Embryonic facial prominence (tissue), 1 donor: Measurements from ENCODE around the gene ARHGAP24.
"Not testable (repeated sequence)": the region's sequence is repeated elsewhere in the genome, so short reads cannot be mapped to it uniquely, and the experiment has no call there.

Source experiments
- DNase-seq: peaks from one replicate; pipeline ENCODE4 v3.0.0-alpha.2; 2016; ENCODE audit errors: extremely low spot score

ARHGAP24 gene

DNA sequence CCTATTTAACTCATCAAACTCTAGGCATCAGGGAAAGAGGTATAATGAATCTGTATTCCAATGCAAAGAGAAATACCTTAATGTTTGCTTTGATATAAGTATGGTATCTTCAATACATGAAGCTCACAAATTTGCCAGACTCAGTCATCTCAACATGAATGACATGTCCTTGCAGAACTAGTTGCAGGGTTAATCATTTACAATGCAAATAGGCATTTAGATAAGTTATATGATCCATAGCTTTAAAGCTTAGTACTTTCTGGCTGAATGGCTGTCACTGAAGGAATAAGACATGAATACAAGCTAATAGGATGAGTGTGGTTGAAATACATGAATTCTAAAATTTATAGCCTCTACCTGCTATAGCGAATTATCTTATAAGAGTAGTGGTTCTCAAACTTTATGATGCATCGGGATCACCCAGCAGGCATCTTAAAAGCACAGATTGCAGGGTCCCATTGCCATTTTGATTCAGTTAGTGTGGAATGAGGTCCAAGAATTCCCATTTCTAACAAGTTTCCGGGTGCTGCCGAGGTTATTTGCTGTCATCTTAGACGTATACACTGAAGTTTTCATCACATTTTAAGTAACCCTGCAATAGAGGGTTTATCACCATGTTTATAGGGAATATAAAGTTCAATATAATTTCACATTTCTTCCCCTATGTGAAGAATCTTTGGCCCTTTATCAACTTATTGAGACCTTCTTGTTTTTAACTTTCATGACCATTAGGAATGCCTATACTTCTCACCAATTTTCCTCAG lies 439.2 kb downstream of the ARHGAP24 start:
- DNase-seq: no peak

DNA sequence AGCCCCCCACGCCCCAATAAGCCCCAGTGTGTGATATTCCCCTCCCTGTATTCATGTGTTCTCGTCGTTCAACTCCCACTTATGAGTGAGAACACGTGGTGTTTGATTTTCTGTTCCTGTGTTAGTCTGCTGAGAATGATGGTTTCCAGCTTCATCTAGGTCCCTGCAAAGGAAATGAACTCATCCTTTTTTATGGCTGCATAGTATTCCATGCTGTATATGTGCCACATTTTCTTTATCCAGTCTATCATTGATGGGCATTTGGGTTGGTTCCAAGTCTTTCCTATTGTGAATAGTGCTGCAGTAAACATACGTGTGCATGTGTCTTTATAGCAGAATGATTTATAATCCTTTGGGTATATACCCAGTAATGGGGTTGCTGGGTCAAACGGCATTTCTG lies 440.6 kb downstream of the ARHGAP24 start:
- not testable (repeated sequence) for DNase-seq

DNA sequence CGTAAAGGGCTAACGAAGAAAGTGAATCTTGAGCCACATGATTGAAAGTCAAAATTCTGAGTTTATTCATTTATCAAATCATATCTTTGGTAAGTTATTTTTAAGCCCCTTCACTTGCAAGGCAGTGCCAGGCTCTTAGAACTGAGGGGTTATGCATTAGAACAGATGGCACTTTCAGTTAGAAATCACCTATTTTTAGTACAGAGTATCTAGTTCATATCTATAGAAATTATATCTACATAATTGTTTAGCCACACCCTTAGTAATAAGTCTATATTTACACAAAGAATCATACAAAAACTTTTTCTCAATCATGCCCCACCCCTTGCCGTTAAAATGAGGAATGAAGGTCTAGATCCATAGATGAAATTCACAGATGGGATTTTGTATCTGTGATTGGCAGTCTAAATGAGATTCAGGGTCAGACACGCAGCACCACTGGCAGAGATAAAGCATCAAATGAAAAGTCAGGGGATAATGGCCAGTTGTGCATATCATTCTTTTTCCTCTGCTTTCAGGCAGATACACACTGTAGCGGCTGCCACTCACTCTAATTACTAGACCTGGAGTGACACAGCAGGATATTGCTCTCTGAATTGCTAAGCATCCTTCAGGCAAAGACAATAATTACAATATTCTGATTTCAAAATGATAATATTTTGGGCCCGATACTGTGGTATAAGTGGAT lies 444.4 kb downstream of the ARHGAP24 start:
- no peak for DNase-seq

DNA sequence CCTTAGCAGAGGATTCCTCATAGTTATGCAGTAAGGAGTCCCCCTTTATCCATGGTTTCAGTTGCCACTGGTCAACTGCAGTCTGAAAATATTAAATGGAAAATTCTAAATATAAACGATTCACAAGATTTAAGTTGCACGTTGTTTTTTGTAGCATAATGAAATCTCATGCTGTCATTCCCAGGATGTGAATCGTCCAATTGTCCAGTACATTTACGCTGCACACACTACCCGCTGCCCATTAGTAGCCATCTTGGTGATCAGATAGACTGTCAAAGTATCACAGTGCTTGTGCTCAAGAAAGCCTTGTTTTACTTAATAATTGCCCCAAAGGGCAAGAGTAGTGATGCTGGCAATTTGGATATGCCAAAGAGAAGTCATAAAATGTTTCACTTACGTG lies 450.1 kb downstream of the ARHGAP24 start:
- DNase-seq: no peak

DNA sequence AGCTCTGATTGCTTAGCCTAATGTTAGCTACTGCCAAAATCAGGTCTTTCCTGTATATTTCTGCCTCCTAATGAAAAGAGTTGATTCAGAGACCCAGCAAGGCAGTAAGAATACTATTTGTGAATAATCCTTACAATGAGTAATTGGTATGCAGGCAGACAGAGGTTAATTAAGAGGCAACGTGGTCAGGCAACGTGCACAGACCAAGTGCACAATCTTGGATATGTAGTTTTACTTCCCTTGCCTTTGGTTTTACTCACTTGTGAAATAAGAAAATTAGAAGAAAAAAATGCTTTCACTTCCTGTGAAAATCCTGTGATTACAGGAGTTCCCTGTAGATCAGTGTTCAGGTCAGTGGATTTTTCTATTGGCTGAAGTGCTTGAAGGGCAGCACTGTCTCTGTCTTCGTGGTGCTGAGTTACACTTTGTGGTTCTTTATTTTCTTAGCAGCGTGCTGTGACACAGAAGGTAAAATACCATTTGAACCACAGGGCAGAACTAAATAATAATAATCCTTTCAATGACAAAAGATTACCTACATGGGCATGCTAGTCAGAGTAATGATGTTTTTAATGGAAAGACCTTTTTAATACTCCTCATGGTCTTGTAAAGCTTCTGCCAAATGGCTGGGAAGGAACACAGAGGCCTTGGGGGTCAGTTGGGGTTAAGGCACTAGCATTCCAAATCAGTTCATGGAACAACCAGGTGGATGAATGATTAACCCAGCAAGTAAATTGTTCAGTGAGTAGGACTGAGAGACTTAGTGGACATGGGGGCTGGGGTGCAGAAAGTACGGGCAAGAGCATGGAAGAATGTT lies 454.0 kb downstream of the ARHGAP24 start:
- DNase-seq: no peak

DNA sequence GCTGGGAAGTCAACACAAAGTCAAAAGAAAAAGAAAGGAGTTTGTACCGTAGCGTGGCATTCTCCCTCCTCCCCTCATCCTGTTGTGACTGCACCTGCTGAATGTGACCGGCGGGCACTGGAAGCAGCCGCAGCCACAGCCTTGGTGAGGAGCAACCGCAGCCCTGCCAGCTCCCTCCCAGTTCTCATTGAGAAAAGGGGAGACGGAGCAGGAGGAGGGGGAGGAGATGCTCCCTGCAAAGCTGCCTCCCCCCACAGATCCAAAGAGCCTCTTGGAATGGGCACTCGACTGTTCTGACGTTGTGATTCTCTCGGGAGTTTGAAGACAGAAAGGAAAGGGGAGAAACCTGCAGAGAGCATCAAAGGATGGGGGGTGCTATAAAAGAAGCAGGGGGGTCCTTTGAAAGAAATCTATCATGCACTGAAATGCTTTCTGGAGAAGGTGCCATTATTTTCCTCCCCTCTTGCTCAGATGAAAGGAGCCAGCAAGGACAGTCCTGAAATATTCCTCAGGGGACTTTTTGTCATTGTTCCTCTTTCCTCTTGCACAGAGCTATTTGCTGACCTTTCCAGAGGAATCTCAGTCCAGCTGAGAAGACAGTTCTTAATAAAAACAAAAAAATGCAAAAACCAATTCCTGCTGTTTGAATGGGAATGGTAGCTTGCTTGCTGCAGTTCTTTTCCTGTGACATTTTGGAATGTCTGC lies 455.2 kb downstream of the ARHGAP24 start:
- no peak for DNase-seq

DNA sequence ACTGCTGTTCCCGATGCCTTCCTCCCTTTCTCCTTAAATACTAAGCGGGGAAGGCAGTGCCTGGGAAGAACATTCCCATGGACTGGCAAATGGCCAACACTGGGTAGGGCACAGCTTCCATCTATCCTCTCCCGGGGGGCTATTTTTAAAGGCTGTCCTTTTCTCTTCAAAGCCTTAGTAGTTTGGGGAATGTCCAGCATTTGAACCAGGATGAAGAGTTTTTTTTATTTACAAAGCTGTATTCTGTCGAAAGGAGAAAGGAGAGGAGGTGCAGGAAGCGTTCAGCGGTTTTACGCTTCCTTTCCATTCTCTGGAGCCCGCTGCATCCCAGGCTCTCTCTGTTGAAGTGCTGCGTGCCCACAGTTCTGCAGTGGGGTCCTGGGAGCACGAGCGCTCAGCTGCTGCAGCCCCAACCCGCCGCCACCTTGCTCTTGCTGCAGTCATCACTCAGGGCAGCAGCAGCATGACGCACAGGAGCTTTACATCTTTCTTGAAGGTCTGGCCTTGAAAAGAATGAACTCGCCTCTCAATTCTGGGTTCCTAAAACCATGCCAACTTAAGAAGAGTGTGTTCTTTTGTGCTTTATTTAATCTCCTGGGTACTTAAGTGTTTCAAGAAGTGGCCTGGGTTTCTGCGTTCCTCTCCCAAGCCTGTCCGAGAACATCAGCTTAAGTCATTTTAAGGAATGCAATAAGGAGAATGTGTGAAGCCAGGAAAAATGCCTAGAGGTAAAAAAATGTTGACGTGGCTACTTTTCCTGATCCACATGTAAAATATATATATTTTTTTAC lies 457.7 kb downstream of the ARHGAP24 start:
- no peak for DNase-seq

DNA sequence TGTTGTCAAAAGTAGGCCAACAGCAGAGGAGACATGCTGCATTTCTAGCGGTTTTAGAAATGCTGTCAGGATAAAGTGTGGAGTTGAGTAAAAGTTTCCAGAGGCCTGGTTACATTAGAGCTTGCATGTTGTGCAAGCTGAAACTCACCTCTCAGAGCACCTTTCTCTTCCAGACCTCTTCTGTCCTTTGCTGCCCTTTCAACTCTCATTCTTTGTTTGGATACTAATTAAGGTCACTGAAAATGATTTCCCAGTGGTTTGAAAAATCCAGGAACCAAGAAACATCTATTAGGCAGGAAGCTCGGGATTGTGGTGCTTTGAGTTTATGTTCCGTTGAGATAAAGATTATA lies 458.3 kb downstream of the ARHGAP24 start:
- DNase-seq: no peak

DNA sequence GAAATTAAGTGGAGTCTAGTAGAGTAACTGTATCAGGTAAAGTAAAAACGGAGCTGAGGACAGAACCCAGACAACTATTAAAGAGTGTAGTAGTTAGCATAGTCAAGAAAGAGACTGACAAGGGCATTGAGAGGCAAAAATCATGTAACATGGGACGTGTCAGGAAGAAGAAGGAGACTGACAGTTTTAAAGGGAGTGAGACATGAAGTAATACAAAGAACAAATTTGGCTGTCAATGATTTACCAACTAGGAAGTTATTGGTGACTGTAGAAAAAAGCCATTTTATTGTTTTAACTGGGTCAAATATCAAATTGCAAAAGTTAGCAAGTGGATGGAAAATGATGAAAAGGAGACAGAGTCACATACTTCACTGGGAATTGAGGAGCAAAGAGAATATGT lies 462.6 kb downstream of the ARHGAP24 start:
- DNase-seq: no peak

DNA sequence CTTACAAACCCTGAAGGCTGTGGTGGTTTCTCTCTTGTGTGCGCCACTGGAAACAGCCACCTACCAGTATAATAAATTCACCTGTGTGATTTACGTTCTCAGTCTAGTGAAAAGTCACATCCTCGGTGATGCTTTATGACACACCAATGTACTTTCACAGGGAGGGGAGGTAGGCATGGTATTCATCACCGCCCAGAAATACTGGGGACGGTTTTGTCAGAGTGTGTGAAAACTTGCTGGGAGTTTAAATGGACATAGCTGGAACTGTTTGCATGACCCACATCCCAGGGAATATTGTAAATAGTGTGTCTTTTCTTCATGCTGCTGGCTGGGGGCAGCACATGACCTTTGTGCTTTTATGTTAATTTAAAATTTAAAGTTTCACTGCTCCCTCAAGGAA lies 463.1 kb downstream of the ARHGAP24 start:
- DNase-seq: no peak

DNA sequence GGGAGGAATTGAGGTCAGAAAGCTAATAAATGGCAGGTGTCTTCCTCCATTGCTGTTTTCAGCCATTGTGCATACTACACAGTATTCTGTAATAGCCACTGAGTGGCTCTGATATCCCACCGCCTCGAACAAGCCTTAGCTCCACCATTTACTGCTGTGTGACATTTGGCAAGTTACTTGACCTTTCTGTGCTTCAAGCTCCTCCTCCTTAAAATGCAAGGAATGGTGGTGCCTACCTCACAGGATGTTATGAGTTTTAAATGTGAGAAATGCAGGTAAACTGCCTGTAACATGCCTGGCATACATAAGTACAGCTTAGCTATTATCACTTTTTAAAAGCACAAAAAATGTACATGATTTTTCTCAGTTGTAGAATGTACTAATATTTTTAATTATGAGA lies 464.0 kb downstream of the ARHGAP24 start:
- no peak for DNase-seq

DNA sequence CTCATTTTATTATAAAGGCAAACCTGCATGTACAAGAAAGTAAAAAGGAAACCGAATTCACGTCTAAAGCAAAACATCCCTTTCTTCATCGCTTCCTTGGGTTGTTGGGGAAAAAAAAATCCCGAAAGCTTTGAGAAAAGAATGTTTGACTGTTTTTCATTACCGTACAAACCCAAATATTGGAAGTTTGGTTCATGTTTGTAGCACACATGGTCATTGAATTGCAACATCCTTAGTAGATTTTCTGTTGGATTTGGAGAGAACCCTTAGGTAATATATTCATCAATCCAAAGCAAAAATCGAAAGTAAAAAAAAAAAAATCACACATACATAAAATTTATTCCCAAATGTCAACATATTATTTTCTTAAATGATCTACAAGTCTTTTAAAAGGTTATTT lies 464.6 kb downstream of the ARHGAP24 start:
- no peak for DNase-seq

DNA sequence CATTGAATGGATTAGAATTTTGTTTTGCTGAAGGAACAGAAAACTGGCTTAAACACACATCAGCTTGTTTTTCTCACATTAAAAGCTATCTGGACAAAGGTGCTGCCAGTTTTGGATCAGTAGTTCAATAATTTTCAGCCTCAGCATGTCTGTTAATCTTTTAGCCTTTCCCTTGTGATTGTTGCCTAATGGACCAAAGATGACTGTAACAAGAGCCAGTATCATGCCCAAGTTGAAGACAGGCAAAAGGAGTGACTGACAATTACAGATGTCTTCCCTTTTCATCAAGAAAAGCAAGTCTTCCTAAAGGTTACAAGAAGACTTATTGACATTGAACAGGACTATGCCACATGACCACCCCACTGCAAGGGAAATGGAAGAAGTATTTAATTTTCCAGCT lies 465.2 kb downstream of the ARHGAP24 start:
- DNase-seq: no peak

DNA sequence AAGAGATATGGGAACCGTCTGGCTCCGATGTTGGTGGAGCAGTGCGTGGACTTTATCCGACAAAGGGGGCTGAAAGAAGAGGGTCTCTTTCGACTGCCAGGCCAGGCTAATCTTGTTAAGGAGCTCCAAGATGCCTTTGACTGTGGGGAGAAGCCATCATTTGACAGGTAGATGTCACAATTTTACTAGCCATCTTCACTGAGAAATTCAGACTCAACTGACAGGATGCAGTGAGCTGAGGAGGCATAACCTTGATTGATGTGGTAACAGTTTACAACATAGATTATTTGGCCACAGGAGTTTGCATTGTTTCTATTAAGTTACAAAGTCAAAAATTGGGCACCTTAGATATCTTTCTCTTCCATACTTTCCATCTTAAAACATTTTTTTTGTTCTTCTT lies 467.2 kb downstream of the ARHGAP24 start:
- DNase-seq: no peak

DNA sequence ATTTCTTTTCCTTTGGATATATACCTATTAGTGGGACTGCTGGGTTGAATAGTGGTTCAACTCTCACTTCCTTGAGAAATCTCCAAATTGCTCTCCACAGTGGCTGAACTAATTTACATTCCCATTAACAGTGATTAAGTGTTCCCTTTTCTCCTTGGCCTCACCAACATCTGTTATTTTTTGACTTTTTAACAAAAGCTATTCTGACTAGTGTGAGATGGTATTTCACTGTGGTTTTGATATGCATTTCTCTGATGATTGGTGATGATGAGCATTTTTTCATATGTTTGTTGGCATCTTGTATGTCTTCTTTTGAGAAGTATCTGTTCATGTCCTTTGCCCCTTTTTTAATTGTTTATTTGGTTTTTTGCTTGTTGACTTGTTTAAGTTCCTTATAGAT lies 471.9 kb downstream of the ARHGAP24 start:
- DNase-seq: no peak

DNA sequence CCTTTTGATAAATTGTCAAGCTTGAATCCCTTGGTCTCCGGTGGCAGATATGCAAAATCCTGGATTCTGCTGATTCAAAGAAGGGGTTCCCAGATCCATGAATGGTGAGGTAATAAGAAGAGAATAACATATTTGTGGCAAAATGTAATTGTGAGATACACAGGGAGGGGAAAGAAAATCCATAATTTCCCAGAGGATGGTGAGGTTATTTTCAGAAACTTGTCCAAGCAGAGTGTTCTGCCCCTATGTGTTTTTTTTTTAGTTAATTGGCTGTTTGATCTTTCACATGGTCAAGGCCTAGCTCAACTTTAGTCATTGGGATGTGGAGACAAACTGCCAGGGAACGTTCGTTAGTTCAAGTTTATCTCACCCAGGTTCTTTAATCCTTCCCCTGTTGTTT lies 476.1 kb downstream of the ARHGAP24 start:
- no peak for DNase-seq

DNA sequence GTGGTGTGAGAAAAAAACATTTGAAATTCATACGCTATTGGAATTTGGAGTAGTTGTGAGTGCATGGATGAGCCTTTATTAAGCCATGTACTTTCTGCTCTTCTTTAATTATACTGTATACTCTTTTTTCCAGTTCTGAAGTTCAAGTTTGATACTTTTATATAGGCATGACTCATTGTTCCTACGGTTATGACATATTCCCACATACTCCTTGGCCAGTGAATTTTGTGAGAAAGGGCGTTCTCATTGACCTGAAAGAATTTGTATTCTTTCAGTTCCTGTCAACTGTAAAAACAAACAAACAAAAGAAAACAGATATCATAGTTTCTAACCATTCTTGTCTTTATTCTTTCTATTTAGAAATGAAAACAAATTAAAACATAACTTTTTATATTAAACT lies 477.6 kb downstream of the ARHGAP24 start:
- DNase-seq: no peak

DNA sequence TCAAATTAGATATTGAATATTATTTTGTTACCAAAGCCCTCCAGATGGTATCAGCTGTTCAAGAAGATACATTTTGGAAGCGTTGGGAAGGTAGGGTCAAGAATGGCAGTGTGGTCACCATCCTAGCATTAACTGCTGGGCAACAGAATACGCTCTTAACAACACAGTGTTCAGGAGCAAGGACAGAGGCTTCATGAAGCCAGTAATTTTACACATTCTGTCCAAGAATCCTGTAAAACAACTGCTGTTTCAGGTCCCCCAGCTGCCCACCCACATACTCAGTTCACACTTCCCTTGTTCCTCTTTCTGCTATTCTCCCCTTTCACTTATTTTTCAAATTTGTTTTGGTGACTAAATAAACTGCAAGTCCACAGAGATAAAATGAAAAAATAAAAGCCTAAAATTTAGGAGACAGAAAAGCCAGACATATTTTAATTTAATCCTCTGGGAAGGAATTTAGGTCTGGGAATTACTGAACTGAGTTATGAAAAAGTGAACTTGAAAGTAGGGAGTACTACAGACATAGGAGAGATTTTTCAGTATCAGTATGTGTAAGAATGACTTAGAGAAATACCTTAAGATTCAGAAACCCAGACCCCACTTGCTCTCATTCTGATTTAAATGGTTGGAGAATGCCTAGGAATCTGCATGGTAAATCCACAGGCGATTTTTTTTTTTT lies 478.2 kb downstream of the ARHGAP24 start:
- no peak for DNase-seq

DNA sequence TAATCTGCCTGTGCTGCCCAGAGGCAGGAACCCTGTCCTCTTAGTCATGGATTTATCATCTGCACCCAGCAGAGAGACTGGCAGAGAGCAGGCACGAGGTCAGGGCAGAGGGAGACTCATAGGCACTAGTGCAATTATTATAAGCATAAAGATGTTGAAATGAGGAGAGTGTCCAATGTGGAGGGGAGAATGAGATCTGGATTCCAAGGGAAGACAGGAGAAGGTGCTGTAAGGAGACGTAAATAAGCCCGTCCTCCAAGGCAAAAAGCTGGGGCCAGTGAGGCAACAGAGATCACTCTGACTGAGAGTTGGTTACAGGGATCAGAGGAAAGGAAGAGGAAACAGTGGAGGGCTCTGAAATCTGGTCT lies 478.7 kb downstream of the ARHGAP24 start:
- no peak for DNase-seq

DNA sequence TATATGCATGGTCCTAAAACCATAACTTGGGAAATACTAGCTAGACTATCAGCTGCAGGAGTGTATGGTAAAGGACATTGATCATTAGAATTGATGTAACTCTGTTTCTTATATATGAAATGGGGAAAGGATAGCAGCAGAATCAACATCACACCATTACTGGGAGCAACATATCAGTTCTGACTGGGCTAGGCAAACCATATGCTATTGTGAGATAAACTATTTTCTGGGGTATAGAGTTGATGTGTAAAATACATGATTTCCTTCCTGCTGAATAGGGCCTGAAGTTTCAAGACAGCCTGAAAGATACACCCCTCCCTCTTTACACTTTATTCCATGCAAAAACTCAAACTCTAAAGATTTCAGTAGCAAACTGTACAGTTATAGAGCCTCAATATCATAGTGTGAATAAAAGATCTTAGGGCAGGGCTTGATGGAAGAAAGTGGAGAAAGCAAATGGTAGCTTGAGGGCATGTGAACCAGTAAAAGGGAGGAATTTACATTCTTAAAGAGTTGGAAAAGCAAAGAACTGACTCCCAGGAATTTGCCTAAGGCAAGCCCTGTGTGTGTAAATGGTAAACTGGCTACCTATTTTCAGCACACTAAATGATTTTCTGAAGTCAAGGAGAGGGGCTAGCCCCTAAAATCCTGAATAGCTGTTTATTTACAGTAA lies 480.8 kb downstream of the ARHGAP24 start:
- DNase-seq: no peak
